SK-N-DZ (cell line): ENCODE measurements around the gene HCN2. TPM values are rescaled to one million over a fixed set of nuclear protein-coding genes. Genes with fewer than 3 reads are reported as not detected.

Experiments
- DNase-seq: peaks from one replicate; pipeline ENCODE4 v3.0.0-alpha.2; 2015; ENCODE audit warnings: low spot score
- polyA plus RNA-seq, 2 experiments: library from polyadenylated mRNA; depleted of rRNA; stranded (reverse); fragments of >200 nt; gene quantifications; 2 replicates each; pipeline ENCODE4 v1.2.3, GENCODE V29; 2014

The HCN2 gene
- 2.9 and 3.2 TPM in 2 replicates for polyA plus RNA-seq (2014; cell fraction: cytosol; rRNA removed)
- polyA plus RNA-seq (2014; cell fraction: nucleus; rRNA removed): 3.0 and 5.0 TPM in 2 replicates

GRCh38 chr19:589693-590395, at the start of gene HCN2:
Gene HCN2, plus strand, starts transcription at chr19:589881. Its CDS starts 65 bp downstream, at chr19:589946.
- no peak for DNase-seq

GRCh38 chr19:540867-541637, 48.6 kb upstream of the HCN2 start:
- no peak for DNase-seq

GRCh38 chr19:541699-542098, 48.0 kb upstream of the HCN2 start:
- DNase-seq: no peak

- no peak for DNase-seq
Measured at GRCh38 chr19:542173-542866, 47.4 kb upstream of the HCN2 start.

GRCh38 chr19:543910-544608, 45.6 kb upstream of the HCN2 start, which contains the start of gene GZMM:
Gene GZMM, plus strand, starts transcription at chr19:544053. Its CDS starts 19 bp downstream, at chr19:544072.
- DNase-seq: no peak

GRCh38 chr19:547117-547516, 42.6 kb upstream of the HCN2 start:
- no peak for DNase-seq

GRCh38 chr19:547836-548720, 41.6 kb upstream of the HCN2 start:
- no peak for DNase-seq

- DNase-seq: no peak
Measured at GRCh38 chr19:548886-549830, 40.5 kb upstream of the HCN2 start.

GRCh38 chr19:554817-555216, 34.9 kb upstream of the HCN2 start:
- DNase-seq: no peak

- no peak for DNase-seq
Measured at GRCh38 chr19:555474-555808, 34.2 kb upstream of the HCN2 start.

GRCh38 chr19:556611-557382, 32.9 kb upstream of the HCN2 start:
- no peak for DNase-seq

GRCh38 chr19:558770-559439, 30.8 kb upstream of the HCN2 start:
- no peak for DNase-seq

- DNase-seq: no peak
Measured at GRCh38 chr19:560121-560520, 29.6 kb upstream of the HCN2 start.

GRCh38 chr19:566403-566802, 23.3 kb upstream of the HCN2 start:
- peak; percentile 92 for DNase-seq

- no peak for DNase-seq
Measured at GRCh38 chr19:566844-567243, 22.8 kb upstream of the HCN2 start.

GRCh38 chr19:567296-567900, 22.3 kb upstream of the HCN2 start:
- no peak for DNase-seq

- DNase-seq: no peak
Measured at GRCh38 chr19:570251-570686, 19.4 kb upstream of the HCN2 start.
